ENCODE results near the gene S100A16. TPM values are rescaled to one million over a fixed set of nuclear protein-coding genes. Genes with fewer than 3 reads are reported as not detected.
"Not testable (repeated sequence)": the region's sequence is repeated elsewhere in the genome, so short reads cannot be mapped to it uniquely, and the experiment has no call there.

Gene S100A16
- total RNA-seq, 1 donor from 2014 or later = 44.3 TPM

DNA sequence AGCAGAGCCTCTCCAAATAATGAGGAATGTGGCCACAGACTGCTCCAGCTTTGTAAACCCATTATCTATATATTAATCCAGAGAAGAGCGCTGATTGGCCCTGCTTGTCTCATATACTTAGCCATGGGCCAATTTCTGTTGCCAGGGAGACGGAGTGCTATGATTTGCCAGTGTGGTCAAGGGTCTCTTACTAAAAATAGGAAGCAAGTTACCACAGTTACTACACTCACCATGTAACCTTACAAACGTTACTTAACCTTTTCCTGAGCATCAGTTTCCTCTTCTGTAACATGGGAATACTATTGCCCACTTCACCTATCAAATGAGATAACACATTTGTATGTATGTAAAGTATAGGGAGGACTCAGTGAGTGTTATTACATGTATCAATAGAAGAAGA, 39.6 kb downstream of the S100A16 start:
- no peak for DNase-seq
- no peak for ATAC-seq (ENCODE audit: poor library complexity)
- intact Hi-C loops (cut with DNase I) = loop anchor here (10.0 kb wide), 1 partner anchor 91 kb away; no protein-coding TSS in a partner anchor

DNA sequence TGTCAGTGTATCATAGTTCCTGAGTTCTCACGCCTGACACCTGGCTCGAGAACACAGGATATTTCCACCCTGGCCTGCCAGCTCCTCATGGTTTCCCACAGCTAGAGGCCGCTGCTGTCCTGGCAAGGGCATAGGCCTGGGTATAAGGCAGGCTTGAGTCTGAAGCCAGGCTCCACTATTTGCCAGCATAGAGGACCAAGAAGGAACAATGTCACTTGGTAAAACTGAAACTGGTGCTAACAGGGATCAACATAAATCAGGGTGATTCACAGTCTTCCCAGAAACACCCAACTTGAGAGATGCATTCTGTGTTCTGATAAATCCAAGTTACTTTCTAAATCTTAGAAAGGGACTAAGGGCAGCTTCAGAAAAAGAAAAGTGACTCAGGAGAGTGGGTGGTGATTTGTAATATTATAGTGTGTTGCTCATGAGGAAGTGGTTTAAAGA, 40.3 kb downstream of the S100A16 start:
- intact Hi-C loops (cut with DNase I) = loop anchor here (10.0 kb wide), 1 partner anchor 92 kb away; no protein-coding TSS in a partner anchor
- DNase-seq (peak; percentile 88), ATAC-seq (ENCODE audit: poor library complexity) (peak; percentile 89)

DNA sequence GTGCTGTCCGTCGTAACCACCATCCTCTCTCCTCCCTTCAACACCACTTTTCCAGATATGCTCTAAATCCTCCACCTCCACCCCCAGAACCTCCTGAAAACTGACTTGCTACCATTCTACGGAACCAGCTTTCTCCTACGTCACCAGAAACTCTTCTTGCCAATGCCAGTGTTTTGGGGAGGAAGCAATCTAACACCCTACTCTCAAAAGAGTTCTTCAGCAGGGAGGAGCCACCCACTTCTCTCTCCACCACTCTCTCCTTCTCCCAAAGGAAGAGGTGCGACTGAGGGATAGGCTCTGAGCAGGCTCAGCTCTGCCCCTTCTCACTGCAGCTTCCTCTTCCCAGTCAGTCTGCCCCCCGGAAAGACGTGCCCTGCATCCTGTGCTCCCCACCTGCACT, 41.2 kb downstream of the S100A16 start:
- no peak for ATAC-seq (ENCODE audit: poor library complexity)
- intact Hi-C loops (cut with DNase I) = loop anchor here (10.0 kb wide), 1 partner anchor 93 kb away; no protein-coding TSS in a partner anchor

DNA sequence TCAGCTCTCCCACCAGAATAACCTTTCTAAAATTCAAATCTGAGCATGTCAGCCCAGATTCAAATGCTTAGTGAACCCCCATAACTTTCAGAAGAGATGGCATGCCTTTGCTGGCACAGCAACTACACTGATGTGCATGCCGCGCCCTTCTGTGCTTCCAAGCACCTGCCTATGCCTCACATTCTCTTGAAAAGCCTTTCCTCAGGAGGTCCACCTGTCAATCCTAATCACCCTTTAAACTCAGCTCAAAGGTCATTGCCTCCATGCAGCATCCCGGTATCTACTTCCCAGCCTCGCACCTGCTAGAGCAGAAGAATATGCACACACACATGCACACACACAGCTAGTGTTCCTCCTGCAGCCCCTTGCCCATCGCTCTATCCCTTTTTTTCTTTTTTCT, 42.1 kb downstream of the S100A16 start:
- no peak for DNase-seq
- ATAC-seq (ENCODE audit: poor library complexity) = no peak
- intact Hi-C loops (cut with DNase I) = loop anchor here (10.0 kb wide), 1 partner anchor 94 kb away; no protein-coding TSS in a partner anchor

More for the DNA sequence above, 41.2 kb downstream of the S100A16 start:
- no peak for DNase-seq

DNA sequence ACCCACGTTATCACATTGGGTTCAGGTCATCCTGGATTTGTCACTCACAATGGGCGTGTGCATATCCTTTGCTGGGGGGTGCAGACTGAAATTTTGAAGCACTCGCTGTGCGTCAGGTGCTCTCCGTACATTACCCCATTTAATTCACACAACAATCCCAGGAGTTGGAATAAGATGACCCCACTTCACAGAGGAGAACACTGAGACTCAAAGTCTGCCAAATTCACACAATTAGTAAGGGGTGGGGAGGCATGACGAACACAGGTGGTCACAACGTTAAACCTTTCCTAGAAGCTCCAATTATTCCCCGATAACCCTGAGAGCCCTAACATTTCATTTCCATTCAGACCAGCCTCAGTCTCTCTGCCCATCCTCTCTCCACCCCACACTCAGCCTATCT, 43.5 kb downstream of the S100A16 start:
- DNase-seq (no peak), ATAC-seq (ENCODE audit: poor library complexity) (no peak)
- intact Hi-C loops (cut with DNase I) = loop anchor here (2.0 kb wide), 1 partner anchor 37 kb away; no protein-coding TSS in a partner anchor

DNA sequence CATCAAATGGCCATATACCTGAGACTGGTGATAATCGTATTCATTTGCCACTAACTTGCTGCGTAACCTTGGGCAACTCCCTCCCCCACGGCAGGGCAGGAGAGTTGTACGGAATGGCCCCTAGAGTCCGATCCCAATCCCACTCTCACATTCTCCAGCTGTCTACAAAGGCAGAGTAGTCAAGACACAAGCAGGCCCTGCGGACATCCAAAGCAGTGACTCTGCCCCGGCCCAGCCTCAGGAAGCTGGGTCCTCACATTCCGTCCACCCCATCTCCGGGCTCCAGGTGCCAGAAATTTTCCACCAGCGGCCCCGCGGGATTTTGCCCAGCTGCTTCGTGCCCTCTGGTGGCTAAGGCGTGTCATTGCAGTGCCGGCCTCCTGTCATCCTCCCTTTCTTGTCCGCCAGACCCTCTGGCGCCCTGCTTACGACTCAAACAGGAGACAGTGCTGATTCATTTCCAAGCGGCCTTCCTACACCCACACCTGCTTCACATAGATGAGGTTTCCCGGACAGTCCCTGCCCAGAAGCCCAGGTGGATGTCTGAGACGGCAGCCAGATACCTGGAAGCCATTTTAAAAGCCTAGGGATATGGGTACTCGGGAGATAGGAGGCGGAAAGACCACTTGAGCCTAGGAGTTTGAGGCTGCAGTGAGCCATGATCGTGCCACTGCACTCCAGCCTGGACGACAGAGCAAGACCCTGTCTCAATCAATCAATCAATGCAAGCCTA, 44.4 kb downstream of the S100A16 start:
- peak; percentile 94 for DNase-seq
- intact Hi-C loops (cut with DNase I) = loop anchor here (2.0 kb wide), 1 partner anchor 36 kb away; no protein-coding TSS in a partner anchor
- peak; percentile 39 for ATAC-seq (ENCODE audit: poor library complexity)

DNA sequence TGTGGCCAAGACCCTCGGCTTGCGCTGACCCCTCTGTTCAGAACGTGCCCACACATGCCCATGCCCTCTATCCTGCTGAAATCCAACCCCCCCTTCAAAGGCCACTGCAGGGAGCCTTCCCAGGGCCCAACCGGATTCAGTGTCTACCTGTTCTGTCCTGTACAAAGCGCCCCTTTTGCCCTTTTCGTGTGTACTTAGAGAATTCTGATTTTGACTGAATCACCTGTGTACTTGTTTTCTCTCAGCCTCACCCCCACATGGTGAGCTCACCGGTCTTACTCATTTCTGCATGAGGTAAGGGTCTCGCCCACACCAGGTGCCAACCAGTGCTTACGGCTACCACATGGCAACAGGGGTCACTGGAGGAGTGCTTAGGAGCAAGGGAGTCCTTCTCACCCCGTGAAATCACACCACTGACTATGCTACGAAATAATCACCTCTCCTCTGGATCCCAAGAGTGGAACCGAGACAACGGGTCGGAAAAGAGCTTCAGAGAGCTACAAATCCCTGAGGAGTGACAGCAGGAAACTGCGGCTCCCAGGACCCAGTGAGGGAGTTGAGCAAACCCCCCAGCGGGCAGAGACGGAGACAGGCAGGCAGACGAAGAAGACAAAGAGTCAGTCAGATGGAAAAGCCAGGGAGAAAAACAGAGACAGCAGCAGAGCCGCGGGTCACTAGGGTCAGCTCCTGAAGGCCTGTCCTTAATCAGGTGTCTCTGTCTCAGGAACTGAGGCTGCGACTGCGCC, 45.1 kb downstream of the S100A16 start:
- ATAC-seq (ENCODE audit: poor library complexity) = no peak
- intact Hi-C loops (cut with DNase I) = loop anchor here (2.0 kb wide), 2 partner anchors 35 to 59 kb away; no protein-coding TSS in a partner anchor
- DNase-seq = no peak

DNA sequence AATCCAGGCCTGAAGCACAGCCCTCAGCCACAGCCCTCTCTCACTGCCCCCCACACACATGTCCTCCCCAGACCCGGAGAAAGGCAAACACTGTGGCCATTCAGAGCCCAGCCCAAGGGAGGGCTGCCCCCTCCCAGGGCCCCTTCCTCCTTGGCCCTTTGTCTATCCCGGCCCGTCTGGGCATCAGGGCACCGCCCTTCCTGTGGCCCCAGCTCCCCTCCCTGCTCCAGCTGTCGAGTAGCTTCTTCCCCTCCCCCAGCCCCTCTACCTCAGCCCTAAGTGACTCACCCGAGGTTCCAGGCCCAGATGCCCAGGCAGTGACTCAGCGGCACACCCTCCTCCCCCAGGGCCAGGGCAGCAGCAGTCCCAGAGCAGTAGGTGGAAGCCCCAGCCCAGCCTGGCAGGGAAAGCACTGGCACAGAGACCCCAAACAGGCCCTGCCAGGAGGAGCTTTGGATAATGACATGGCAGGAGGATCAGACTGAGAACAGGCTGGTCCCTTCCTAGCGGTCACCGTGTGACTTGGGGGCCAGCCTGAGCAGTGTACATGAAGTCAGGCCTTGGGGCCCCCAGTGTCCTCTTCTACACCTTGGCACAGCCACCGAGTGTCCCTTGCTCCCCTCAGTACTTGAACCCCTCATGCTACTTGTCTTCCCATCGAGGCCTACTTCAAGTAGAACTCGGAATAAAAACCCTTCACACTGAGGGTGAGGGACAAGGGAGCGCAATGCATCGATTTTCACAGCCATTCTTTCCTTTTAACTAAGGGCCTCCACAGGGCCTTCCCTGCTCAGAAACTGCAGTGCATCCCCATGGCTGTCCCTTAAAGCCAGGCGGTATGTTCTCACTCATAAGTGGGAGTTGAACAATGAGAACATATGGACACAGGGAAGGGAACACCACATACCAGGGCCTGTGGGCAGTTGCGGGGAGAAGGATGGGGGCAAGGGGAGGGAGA, 46.2 kb downstream of the S100A16 start:
- ATAC-seq (ENCODE audit: poor library complexity) (peak; percentile 90), DNase-seq (peak; percentile 94)
- intact Hi-C loops (cut with DNase I) = loop anchor here (2.0 kb wide), 1 partner anchor 58 kb away; no protein-coding TSS in a partner anchor

DNA sequence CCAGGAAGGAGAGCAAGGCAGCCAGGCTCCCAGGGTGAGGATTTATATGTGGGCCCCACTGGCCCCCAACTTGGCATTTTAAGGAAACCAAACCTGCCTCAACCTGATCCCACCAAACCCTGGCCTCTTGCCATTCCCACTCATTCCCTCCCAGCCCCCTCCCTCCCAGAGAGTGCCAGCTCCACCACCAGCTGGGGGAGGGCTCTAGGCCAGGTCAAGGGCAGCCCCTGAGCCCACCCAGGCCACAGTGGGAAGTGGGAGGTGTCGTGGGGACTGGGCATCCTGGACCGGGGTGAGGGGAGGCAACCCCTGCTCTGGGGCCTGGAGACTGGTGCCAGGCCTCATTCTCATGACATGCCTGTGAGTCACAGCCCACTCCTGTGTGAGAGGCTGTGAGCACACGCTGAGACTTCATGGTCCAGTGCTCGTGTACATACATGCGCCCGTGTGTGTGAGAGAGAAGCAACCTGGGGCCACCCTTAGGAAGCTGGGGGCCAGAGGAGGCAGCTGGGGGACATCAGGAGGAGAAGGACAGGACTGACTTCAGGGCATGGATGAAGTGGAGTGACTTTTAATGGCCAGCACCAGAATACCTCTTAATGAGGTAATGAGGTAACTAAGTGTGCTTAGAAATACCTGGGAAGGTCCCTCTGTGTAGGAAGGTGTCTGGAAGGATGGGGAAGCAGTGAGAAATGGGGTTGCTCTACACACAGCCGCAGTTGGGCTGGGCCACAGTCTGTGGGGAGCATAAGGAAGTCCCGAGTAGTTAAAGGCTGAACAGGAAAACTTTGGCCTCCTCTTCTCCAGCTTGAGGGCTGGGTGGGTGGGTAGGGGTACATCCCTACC, 47.2 kb downstream of the S100A16 start, which contains the start of gene S100A2:
Gene S100A2, minus strand, starts transcription at position 316 of the 846 bp plus-strand sequence. CDS start 1,967 bp downstream, outside the sequence.
- intact Hi-C loops (cut with DNase I) = loop anchor here (2.0 kb wide), 1 partner anchor 57 kb away; no protein-coding TSS in a partner anchor
- ATAC-seq (ENCODE audit: poor library complexity) (peak; percentile 34), DNase-seq (no peak)

DNA sequence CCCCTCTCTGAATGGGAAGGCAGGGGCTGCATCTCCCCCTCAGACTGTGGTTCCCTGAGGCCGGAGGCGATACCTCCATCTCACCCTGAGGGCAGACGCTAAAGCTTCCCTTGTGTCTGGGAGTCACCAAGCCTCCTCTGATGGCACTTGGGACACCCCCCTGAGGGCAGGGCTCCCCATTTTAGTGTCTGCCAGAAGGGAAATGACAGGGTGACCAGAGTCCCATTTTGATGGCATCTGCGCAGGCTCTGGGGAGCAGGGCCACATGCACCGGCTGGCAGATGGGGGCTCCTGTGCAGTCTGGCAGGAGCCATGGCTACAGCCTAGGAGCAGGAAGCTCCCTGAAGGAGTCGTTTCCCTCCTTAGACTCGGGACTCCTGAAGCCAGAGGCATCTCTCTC, 48.9 kb downstream of the S100A16 start:
- intact Hi-C loops (cut with DNase I) = no loop called here
- ATAC-seq (ENCODE audit: poor library complexity) (no peak), DNase-seq (no peak)

DNA sequence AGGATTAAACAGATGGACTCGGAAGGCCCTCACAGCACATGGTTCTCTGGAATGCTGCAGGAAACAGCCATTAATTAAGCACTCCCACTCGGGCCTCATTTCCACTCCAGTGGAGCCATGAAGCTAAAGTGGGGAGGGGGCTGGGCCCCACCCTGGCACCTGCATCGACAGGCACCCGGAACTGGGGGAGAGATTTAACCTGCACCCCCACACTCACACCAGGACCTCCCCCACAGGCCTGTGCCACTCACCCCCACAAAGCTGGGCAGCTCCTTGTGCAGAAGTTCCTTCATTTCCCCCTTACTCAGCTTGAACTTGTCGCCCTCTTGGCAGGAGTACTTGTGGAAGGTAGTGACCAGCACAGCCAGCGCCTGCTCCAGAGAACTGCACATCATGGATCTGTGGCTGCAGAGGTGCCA, 49.4 kb downstream of the S100A16 start:
- no peak for DNase-seq
- intact Hi-C loops (cut with DNase I) = no loop called here
- no peak for ATAC-seq (ENCODE audit: poor library complexity)

DNA sequence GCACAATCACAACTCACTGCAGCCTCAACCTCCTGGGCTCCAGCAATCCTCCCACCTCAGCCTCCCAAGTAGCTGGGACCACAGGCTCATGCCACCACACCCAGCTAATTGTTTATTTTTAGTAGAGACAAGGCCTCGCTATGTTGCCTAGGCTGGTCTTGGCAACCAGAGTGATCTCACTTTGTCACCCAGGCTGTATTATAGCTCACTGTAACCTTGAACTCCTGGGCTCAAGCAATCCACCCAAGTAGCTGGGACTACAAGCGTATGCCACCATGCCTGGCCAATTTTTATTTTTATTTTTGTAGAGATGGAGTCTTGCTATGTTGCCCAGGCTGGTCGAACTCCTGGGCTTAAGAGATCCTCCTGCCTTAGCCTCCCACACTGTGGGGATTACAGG, 50.9 kb downstream of the S100A16 start:
- intact Hi-C loops (cut with DNase I); ATAC-seq (ENCODE audit: poor library complexity); DNase-seq: not testable (repeated sequence)

DNA sequence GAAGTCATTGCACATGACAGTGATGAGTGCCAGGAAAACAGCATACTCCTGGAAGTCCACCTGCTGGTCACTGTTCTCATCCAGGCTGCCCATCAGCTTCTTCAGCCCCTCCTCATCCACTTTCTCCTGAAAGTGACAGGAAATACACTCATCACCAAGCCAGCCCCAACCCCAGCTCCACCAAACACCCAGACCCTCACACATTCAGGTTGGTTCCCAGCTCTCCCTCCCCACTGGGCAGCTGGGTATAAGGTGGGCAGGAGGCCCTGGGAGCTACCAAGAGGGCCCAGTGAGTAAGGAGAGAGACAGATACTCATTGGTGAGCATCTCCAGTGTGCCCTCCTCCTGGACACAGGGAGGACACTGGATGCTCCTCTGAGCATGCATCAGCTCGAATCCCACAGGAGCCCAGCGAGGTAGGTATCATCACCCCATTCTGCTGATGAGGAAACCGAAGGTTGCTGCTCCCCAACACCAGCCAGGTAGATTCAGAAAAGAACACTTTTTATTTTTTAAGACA, 51.4 kb downstream of the S100A16 start:
- intact Hi-C loops (cut with DNase I) = no loop called here
- ATAC-seq (ENCODE audit: poor library complexity) = no peak

DNA sequence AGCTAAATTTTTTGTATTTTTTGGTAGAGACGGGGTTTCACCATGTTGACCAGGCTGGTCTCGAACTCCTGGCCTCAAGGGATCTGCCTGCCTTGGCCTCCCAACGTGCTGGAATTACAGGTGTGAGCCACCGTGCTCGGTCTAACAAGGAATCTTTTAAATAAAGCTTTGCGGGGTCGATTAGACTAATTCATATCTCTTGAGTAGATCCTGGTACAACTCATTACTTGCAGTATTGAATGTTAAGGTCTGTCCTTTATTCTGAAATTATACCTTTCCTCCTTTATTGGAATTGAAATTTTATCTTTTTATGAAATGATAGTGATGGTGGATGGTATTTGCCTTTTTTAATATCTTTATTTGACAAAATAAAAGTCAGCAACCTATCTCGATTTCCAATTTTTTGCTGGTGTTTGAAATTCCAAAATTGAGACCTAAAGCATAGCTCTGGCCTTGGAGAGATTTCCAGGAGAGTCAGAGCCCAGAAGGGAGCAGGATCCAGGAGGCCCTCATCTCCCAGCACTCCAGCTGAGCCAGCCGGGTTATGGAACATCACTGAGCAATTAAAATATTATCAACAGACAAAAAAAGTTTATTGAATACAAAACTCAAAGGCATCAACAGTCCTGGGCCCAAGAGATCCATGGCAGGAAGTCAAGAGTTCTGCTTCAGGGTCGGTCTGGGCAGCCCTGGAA, 52.0 kb downstream of the S100A16 start:
- intact Hi-C loops (cut with DNase I) = no loop called here
- ATAC-seq (ENCODE audit: poor library complexity) (no peak), DNase-seq (no peak)

More for the DNA sequence above, 51.4 kb downstream of the S100A16 start:
- no peak for DNase-seq

DNA sequence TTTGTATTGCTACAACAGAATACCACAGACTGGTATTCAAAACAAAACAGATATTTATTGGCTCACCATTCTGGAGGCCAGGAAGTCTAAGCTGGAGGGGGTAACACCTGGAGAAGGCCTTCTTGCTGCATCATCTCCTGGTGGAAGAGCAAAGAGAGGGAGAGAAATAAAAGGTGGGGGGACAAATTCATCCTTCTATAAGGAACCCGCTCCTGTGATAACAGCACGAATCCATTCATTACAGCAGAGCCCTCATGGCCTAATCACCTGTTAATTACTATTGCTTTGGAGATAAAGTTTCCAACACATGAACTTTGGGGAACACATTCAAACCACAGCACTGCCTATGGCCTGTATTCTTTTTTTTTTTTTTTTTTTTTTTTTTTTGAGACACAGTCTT, 52.7 kb downstream of the S100A16 start:
- intact Hi-C loops (cut with DNase I) = no loop called here
- DNase-seq = no peak
- ATAC-seq (ENCODE audit: poor library complexity) = no peak

DNA sequence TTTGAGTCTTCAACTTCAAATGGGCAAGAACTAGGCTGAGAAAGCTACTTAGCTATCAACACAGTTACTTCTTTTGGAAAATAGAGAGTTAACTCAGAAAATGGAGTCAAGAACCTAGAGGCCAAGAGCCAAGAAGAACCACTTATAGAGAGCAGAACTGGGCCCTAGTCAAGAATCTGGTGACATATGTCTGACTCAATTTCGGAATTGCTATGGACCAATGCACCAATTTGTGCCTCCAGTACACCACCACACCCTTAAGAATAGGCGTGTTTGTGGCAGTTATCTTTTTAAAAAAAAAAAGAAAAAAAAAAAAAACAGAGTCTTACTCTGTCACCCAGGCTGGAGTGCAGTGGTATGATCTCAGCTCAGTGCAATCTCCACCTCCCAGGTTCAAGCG, 55.1 kb downstream of the S100A16 start:
- no peak for ATAC-seq (ENCODE audit: poor library complexity)
- DNase-seq = no peak
- intact Hi-C loops (cut with DNase I) = no loop called here

All from Right ventricle myocardium superior (tissue), 1 donor.